GM19351 (cell line): ENCODE measurements around the gene HNF4A.
"Not testable (repeated sequence)": the region's sequence is repeated elsewhere in the genome, so short reads cannot be mapped to it uniquely, and the experiment has no call there.

Source experiments
- ATAC-seq: cut with Tn5 transposase; IDR thresholded peaks from one replicate; pipeline ENCODE4 v1.9.1; 2021; ENCODE audit warnings: mild to moderate bottlenecking, moderate library complexity; ENCODE audit not compliant: unreplicated experiment

The HNF4A gene

DNA sequence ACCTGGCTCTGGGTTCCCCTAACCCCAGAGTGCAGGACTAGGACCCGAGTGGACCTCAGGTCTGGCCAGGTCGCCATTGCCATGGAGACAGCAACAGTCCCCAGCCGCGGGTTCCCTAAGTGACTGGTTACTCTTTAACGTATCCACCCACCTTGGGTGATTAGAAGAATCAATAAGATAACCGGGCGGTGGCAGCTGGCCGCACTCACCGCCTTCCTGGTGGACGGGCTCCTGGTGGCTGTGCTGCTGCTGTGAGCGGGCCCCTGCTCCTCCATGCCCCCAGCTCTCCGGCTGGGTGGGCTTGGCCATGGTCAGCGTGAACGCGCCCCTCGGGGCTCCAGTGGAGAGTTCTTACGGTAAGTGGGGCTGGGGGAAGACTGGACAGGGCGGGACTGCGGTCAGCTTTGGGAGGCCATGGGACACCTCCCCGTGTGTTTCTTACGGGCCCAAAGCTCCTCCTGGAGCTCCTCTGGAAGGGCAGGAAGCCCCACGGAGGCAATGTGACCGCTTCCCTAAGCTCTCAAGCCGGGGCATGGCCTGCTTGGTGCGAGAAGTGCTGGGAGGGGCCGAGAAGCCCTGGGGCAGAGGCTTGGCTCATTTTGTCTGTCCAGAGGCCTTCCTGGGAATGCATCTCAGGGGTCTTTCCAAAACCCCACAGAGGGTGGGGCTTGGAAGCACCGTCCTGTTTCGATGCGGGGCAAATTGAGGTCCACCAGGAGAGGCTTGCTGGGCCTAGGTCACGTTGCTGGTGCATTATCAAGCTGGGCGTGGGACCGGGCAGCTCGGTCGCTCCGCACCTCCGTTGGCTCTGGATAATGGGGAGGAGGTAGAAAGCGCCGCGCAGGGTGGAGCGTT lies at the start of gene HNF4A:
TSS of gene HNF4A (plus strand) at position 202 of the 855 bp plus-strand sequence. CDS start at position 308, 106 bp downstream.
- no peak for ATAC-seq

GRCh38 chr20:44306927-44307326 lies 48.6 kb upstream of the HNF4A start:
- no peak for ATAC-seq

DNA sequence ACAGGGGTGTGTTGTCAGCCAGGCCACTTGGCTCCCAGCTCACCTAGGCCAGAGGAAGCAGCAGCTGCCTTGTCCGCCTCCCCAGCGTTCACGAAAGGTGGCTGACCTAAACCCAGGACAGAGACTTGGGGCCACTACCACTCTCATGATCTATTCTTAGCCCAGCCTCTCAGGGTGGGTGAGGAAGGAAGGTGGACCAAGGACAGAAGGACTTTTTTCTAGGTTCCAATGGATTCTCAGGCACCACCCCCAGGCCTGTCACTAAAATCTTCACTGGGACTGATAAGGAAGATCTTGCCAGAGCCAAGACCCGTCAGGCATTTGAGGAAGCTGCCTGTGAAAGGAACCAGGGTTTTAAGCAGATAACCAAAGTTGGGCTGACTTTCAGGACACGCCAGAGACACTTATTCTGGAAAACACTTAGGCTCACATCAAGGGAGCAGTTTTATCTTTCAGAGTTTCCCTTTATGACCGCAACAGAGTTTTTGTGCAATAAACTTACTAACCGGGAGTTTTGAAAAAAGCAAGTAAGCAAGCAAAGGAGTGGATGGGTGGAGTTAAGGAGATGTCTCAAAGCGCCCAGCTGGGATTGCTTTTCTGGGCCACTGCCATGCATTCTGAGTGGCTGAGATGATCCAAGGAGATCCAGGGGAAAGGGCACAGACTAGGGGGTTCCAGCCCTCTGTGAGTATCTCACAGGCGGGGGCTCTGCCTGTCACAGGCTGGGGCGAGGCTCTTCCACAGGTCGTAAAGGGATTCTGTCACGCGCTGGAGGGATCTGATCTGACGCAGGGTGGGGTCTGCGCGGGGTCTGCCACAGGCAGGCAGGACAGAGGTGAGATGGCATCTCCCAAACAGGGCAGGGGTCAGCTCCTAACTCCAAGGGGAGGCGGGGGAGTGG lies 45.5 kb upstream of the HNF4A start:
- no peak for ATAC-seq

DNA sequence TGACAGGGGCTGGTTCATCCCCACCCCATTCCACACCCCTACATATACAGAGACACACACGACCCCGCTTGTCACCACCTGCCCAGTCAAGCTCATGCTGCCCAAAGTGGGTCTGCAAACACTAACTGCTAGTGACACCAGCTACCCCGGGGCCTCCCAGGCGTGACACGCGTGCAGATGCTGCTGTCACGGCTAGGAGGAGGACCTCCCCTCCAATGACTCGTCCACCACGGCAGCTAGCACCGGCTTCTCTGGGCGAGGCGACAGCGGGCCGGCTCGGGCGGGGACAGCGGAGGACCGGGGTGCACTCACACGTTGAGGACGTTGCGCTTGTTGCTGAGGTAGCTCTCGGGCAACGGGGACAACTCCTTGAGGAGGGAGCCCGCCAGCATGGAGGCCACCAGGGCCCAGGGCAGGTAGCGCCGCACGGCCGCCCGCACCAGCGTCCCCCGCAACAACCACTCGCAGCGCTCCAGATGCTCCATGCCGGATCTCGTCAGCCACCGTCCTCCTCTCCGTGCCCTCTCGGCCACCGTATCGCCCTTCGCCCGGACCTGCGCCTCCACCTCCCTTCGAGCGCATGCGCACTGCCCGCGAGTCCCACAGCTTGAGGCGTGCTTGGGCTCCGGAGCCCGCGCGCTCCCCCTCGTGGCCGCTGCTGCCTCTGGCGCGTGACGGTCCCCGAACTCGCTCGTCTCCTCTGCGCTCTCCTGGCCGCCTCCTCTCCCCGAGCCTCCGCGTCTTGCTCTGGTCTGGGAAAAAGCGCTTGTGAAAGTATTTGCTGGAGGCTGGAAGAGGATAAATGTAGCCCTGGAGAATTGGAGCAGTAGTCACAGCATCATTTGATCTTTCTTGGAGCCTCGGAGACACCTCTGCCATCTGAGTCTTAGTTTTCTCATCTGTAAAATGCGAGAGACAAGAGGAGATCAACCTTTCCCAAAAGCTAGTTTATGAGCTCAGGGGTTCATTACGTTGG lies 44.5 kb upstream of the HNF4A start, which contains the start of gene FITM2:
TSS of gene FITM2 (minus strand) at position 539 of the 976 bp plus-strand sequence. CDS start at position 485, 54 bp downstream.
- ATAC-seq: peak; percentile 92

- ATAC-seq: no peak
These were observed 40.6 kb upstream of the HNF4A start for GRCh38 chr20:44314870-44315269.

GRCh38 chr20:44319839-44320422 lies 35.6 kb upstream of the HNF4A start:
- ATAC-seq: no peak

GRCh38 chr20:44324343-44324742 lies 31.2 kb upstream of the HNF4A start:
- ATAC-seq: no peak

DNA sequence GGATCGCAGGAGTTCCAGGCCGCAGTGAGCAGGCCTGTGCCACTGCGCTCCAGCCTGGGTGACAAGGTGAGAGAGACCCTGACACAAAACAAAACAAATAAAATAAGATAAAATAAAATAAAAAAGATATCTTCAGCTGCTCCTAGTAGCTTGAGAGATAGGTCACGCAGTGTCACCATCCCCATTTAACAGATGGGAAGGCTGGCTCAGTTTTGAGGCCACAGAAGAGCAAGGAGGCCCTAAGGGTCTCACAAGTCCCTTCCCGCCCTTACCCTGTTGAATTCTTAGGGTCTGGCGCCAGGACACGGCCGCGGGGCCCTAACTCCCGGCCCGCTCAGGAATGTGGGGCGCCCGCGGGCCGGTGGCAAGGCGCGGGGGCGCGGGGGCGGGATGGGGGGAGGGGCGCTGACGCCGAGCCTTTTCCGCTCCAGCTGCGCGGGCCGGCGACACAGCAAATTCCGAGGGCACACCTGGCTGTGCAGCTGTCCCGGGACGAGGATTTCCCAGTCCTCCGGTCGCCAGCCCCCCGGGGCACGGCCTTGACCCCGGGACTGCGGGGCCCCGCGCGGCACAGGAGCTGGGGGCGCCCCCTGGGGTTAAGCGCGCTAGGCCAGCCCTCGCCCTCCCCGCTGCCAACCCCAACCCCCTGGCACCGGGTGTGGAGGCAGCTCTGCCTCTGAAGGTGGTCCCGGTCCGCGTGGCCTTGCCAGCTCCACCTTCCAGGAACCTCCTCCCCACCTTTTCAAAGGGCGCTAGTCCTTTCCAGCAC lies 28.9 kb upstream of the HNF4A start:
- no peak for ATAC-seq

DNA sequence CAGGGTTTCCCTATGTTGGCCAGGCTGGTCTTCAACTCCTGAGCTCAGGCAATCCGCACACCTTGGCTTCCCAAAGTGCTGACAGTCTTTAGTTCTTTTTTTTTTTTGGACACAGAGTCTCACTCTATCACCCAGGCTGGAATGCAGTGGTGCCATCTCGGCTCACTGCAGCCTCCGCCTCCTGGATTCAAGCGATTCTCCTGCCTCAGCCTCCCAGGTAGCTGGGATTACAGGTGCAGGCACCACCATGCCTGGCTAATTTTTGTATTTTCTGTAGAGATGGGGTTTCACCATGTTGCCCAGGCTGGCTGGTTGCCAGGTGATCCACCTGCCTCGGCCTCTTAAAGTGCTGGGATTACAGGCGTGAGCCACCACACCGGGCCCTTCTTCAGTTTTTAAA lies 27.8 kb upstream of the HNF4A start:
- ATAC-seq: not testable (repeated sequence)

GRCh38 chr20:44328428-44328827 lies 27.1 kb upstream of the HNF4A start:
- no peak for ATAC-seq

GRCh38 chr20:44331201-44331600 lies 24.3 kb upstream of the HNF4A start:
- no peak for ATAC-seq

DNA sequence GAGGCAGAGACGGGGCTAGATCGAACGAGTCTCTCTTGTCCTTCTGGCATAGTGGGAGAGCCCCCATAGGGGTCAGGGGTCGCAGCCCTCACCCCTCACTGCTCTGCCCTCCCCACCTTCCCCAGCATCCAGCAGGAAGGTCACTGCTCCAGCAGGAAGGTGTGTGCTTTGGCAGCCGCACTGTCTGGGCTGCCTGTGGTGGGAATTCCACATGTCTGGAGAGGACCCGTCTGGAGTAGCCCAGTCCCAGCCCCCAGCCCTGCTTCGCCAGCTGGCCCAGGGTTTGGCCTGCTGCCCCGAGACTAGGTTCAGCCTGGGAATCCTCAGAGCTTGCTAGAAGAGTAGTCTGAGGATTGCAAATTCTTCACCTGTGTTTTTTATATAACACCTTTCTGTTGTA lies 21.2 kb upstream of the HNF4A start:
- ATAC-seq: no peak

GRCh38 chr20:44334709-44335108 lies 20.8 kb upstream of the HNF4A start:
- ATAC-seq: no peak

GRCh38 chr20:44335675-44336074 lies 19.8 kb upstream of the HNF4A start:
- ATAC-seq: no peak

DNA sequence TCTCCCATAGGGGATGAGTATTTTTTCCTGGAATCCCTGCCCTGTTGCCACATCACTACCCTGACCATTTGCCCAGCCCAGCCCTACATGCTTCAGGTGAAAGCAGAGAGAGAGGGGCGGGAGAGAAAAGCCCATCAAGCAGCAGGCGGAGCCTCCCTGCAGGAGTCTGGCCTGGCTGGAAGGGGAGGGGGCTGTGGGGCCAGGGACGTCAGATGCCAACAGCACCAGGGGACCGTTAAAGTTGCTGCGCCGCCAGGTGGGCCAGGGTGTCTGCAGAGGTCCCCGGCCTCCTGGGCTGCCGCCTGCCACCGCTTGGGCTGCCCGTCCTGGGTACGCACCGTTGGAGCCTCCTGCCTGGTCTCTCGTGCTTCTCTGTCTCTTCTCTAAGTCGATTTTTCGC lies 19.4 kb upstream of the HNF4A start:
- no peak for ATAC-seq

GRCh38 chr20:44336725-44337380 lies 18.6 kb upstream of the HNF4A start, which contains the start of gene R3HDML:
Gene R3HDML, plus strand, starts transcription at chr20:44337043. Its CDS starts 115 bp downstream, at chr20:44337158.
- ATAC-seq: no peak

GRCh38 chr20:44342248-44342647 lies 13.3 kb upstream of the HNF4A start:
- ATAC-seq: no peak

- no peak for ATAC-seq
These were observed 12.3 kb upstream of the HNF4A start for GRCh38 chr20:44343162-44343675.
